ENCODE results near the gene TMCO5A.

The TMCO5A gene

DNA sequence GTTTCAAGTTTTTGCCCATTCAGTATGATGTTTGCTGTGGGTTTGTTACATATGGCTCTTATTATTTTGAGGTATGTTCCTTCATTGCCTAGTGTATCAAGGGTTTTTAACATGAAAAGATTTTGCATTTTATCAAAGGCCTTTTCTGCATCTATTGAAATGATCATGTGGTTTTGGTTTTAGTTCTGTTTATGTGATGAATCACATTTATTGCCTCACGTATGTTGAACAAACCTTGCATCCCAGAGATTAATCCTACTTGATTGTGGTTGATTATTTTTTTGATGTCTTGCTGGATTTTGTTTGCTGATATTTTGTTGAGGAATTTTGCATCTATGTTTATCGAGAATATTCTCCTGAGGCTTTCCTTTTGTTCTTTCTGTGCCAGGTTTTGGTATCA, 39.4 kb downstream of the TMCO5A start:
- DNase-seq (ENCODE audit: low spot score): no peak

GRCh38 chr15:37978231-37978630, 43.8 kb downstream of the TMCO5A start:
- DNase-seq (ENCODE audit: low spot score): no peak

DNA sequence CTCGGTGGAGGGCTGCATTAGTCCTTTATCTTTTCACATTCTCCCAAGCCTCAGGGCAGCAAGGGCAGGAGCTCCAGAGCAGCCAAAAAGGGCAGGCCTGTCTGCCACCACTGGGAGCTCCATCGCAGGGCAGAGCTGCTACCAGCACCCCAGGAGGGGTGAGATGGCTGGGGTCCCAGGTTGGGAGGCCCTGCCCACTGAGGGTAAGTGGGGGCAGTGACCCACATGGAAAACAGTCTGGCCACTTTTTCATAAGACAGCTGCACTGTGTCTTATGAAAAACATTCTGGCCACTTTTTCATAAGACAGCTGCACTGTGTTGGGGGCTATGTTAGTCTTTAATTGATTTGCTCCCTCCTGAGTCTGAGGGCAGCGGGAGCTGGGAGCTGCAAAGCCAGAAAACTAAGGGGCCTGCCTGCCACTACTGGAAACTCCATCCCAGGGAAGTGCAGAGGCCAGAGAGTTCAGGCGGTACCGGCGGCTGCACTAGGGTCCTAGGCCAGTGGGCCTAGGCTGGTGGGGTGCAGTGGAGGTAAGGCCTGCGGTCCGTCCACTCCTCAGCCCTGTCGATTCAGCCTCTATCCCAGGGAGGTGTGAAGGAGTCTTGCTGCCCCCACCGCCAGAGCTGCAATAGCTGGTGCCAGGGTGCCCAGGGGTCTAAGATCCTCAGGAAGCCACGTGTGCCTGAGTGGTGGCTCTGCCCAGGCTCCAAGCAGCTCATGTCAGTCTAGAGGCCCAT, 45.4 kb downstream of the TMCO5A start:
- DNase-seq (ENCODE audit: low spot score): no peak

DNA sequence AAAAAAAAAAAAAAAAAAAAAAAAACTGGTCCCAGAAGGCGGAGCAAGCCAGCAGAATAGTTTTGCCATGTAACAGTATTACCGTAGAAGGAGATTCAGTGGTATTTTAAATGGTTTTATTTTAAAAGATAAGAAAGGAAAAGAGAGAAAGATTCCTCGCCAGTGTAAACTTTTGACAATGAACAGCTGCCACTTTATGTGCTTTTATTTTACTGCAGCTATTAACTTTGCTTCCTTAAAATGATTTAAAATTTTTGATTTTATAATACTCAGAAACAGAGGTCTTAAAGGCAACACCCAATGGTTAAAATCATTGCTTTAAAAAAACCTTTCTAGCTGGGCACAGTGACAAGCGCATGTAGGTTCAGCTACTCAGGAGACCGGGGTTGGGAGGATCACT, 46.8 kb downstream of the TMCO5A start:
- no peak for DNase-seq (ENCODE audit: low spot score)

DNA sequence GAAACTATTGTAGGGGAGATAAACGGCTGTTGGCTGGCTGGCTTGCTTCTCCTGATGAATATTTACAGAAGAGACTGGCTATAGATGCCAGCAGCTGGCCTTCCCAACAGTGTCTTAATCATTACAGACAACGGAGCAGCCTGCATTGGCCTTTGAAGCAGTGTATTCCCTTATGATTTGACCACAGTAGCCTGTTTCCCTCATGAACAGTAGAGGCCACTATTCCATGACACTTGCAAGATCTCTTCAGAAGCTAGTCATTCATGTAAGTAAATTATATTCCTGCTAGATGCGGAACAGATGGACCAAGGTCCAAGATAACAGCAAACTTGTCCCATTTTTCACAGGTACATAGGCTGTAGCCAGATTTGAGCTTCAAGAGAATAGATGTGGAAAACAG, 47.3 kb downstream of the TMCO5A start:
- no peak for DNase-seq (ENCODE audit: low spot score)

DNA sequence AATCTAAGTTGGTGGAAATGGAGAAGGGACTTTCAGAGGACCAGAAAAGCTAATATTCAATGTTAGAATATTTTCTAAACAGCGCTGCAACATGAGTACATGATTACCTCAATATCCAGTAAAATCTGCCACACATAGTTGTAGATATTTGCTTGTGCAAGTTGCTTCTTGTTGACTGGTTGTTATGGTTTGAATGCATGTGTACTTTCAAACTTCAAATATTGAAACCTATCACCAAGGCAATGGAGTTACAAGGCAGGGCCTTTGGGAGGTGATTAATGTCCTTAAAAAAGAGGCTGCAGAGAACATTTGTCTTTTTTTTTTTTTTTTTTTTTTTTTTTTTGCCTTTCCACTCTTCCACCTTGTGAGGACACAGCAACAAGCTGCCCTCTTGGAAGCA, 49.9 kb downstream of the TMCO5A start:
- no peak for DNase-seq (ENCODE audit: low spot score)

- DNase-seq (ENCODE audit: low spot score): peak; percentile 54
Measured at GRCh38 chr15:37995461-37996347, 61.3 kb downstream of the TMCO5A start.
